ENCODE measurements around the gene SEPTIN8.

The SEPTIN8 gene, protein sequence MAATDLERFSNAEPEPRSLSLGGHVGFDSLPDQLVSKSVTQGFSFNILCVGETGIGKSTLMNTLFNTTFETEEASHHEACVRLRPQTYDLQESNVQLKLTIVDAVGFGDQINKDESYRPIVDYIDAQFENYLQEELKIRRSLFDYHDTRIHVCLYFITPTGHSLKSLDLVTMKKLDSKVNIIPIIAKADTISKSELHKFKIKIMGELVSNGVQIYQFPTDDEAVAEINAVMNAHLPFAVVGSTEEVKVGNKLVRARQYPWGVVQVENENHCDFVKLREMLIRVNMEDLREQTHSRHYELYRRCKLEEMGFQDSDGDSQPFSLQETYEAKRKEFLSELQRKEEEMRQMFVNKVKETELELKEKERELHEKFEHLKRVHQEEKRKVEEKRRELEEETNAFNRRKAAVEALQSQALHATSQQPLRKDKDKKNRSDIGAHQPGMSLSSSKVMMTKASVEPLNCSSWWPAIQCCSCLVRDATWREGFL

GRCh38 chr5:132777209-132778069, at the start of gene SEPTIN8:
Gene SEPTIN8 (minus strand): TSS chr5:132777239. CDS start chr5:132777137, 102 bp downstream.
- DNase-seq = peak in 1 of 2 experiments; percentile 46

- no peak for DNase-seq
These were observed 49.5 kb upstream of the SEPTIN8 start for GRCh38 chr5:132826424-132827082.

GRCh38 chr5:132825834-132826391, 48.9 kb upstream of the SEPTIN8 start:
- no peak for DNase-seq

DNA sequence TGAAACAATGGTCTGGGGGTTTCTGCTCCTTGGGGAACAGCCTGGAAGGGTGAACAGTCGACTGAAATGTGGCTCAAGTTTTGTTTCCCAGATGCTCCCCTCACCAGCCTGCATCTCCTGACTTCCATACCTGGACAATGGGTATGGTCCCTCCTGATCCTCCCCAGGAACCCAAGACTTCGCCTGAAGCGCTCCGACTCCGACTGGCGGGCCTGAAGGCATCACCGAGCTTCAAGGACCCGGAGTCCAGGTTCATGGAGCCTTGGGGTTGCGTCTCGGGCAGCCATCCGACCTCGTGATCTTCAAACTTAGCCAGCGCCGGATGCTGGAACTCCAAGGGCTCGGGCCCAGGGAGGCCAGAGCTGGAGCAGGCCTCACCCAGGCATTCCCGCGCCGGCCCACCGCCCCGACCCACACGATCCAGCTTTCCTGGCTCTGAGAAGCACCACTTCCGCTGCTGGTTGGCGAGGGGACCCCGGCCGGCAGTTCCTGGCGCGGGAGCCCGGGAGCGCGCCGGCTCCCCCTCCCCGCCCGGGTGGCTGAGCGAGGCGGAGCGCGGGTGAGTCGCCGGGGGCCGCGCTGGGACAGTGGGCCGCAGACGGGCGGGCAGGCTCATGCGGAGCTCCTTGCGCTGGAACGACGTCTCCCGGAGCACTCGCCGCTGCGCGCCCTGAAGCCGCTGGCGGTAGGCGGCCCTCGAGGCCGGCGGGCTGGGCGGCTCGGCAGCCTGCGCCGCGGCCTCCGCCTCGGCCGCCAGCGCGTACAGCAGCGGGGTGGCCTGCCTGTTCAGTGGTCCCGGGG, 48.2 kb upstream of the SEPTIN8 start:
- DNase-seq = no peak

DNA sequence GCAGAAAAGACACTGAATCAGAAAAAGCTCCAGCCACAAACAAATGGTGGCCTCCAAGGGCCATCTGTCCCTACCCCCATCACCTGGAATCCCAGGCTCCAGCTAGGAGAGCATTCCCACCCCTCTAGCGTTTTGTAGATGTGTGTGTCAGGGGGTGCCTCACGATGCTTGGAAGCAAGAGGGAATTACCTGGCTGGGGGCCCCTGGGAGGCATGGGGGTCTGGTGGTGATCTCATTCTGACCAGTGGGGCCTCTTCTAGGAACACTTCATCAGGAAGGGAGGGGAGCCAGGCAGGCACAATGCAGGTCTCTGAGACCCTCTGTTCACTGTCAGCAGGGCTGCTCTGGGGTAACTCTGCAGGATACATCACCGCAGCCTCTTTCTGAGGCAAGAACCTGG, 47.4 kb upstream of the SEPTIN8 start:
- no peak for DNase-seq

- DNase-seq = peak in 1 of 2 experiments; percentile 13
These were observed 46.5 kb upstream of the SEPTIN8 start for GRCh38 chr5:132823481-132824050.

- peak in 1 of 2 experiments; percentile 44 for DNase-seq
These were observed 45.8 kb upstream of the SEPTIN8 start for GRCh38 chr5:132822650-132823480.

- no peak for DNase-seq
These were observed 44.8 kb upstream of the SEPTIN8 start for GRCh38 chr5:132821791-132822190.

- DNase-seq = no peak
These were observed 44.3 kb upstream of the SEPTIN8 start for GRCh38 chr5:132821350-132821749.

- peak; percentile 69 to 91 for DNase-seq
These were observed 43.2 kb upstream of the SEPTIN8 start for GRCh38 chr5:132820162-132820754.

GRCh38 chr5:132819468-132819867, 42.4 kb upstream of the SEPTIN8 start:
- no peak for DNase-seq

- no peak for DNase-seq
These were observed 40.0 kb upstream of the SEPTIN8 start for GRCh38 chr5:132817011-132817410.

- DNase-seq = no peak
These were observed 39.5 kb upstream of the SEPTIN8 start for GRCh38 chr5:132816554-132816953.

GRCh38 chr5:132816083-132816482, 39.0 kb upstream of the SEPTIN8 start:
- DNase-seq = no peak

GRCh38 chr5:132815454-132815853, 38.4 kb upstream of the SEPTIN8 start:
- no peak for DNase-seq

DNA sequence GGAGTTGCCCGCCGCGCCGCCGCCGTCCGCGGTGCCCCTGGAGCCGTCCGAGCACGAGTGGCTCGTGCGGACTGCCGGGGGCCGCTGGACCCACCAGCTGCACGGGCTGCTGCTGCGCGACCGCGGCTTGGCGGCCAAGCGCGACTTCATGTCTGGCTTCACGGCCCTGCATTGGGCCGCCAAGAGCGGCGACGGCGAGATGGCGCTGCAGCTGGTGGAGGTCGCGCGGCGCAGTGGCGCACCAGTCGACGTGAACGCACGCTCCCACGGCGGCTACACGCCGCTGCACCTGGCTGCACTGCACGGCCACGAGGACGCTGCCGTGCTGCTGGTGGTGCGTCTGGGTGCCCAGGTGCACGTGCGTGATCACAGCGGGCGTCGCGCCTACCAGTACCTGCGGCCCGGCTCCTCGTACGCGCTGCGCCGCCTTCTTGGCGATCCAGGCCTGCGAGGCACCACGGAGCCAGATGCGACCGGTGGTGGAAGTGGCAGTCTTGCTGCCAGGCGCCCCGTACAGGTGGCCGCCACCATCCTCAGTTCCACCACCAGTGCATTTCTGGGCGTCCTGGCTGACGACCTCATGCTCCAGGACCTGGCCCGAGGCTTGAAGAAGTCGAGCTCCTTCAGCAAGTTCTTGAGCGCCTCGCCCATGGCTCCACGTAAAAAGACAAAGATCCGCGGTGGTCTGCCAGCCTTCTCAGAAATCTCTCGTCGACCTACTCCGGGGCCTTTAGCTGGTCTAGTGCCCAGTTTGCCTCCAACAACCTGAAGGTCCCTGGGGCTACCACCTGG, 37.7 kb upstream of the SEPTIN8 start:
- DNase-seq = no peak

- peak in 1 of 2 experiments; percentile 65 for DNase-seq
These were observed 36.8 kb upstream of the SEPTIN8 start for GRCh38 chr5:132813599-132814502.

Measured in NCI-H526 (cell line).